Measurements from ENCODE around the gene SOX8. TPM values are rescaled to one million over a fixed set of nuclear protein-coding genes. Genes with fewer than 3 reads are reported as not detected.
"Not testable (repeated sequence)": the region's sequence is repeated elsewhere in the genome, so short reads cannot be mapped to it uniquely, and the experiment has no call there.

SOX8 gene
- polyA plus RNA-seq, 3 donors, result not detected

DNA sequence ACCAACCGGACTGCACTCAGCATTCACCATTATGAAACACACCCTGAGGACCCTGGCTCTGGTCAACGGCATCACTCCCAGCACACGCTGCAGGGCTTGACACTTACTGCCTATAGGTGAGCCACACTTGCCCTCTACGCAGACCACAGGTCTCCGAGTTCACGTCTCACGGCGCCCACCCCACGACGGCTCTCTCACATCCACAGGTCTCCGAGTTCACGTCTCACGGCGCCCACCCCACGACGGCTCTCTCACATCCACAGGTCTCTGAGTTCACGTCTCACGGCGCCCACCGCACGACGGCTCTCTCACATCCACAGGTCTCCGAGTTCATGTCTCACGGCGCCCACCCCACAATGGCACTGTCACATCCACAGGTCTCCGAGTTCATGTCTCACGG, 25.8 kb upstream of the SOX8 start:
- Histone ChIP-seq H3K9me3 (replicated peaks in 1 of 2; ENCODE audit: control insufficient read depth in 1 of 2, insufficient read depth in 1 of 2, low read length in 2 of 2) (peaks cover 0 to 14% of the 10 kb centered on the region in 2 donors), H3K36me3 (replicated peaks in 1 of 2; ENCODE audit: control insufficient read depth in 1 of 2, insufficient read depth in 2 of 2, low read length in 2 of 2) (peaks cover 2 to 12% of the 10 kb centered on the region in 2 donors)
- peaks cover 0 to 11% (median 6%) of the 10 kb centered on the region in 7 donors for H3K9me3 Mint-ChIP-seq
- H3K4me2 ChIP-seq (replicated peaks; ENCODE audit: extremely low read depth, low read length, poor library complexity, severe bottlenecking); H4K20me1 ChIP-seq (ENCODE audit: insufficient read depth, low read length); DNase-seq; H3K4me1 ChIP-seq (ENCODE audit: control insufficient read depth in 1 of 2, insufficient read depth in 2 of 2, low read length in 2 of 2); H3K4me1 Mint-ChIP-seq; H3K4me3 Mint-ChIP-seq; H3K9ac ChIP-seq (ENCODE audit: insufficient read depth, low read length, poor library complexity, severe bottlenecking); H3K27me3 ChIP-seq (ENCODE audit: control insufficient read depth in 2 of 2, insufficient read depth in 2 of 2, low read length in 2 of 2); H3K27ac ChIP-seq (ENCODE audit: low read depth in 1 of 2, low read length in 2 of 2); intact Hi-C loops (cut with micrococcal nuclease); H2AFZ ChIP-seq (ENCODE audit: insufficient read depth, low read depth, low read length, poor library complexity, severe bottlenecking); H3K79me2 ChIP-seq (ENCODE audit: insufficient read depth, low read length); H3K27ac Mint-ChIP-seq; H3K4me3 ChIP-seq (replicated peaks in 1 of 3; ENCODE audit: low read depth in 2 of 3, low read length in 3 of 3); H3K27me3 Mint-ChIP-seq (ENCODE audit: low read depth in 3 of 3): not testable (repeated sequence)
- H3K36me3 Mint-ChIP-seq, result peaks cover 23 to 24% of the 10 kb centered on the region in 2 donors
- WGBS (ENCODE audit: insufficient coverage), result 96% methylated on average over 9 of the region's 27 CpGs

DNA sequence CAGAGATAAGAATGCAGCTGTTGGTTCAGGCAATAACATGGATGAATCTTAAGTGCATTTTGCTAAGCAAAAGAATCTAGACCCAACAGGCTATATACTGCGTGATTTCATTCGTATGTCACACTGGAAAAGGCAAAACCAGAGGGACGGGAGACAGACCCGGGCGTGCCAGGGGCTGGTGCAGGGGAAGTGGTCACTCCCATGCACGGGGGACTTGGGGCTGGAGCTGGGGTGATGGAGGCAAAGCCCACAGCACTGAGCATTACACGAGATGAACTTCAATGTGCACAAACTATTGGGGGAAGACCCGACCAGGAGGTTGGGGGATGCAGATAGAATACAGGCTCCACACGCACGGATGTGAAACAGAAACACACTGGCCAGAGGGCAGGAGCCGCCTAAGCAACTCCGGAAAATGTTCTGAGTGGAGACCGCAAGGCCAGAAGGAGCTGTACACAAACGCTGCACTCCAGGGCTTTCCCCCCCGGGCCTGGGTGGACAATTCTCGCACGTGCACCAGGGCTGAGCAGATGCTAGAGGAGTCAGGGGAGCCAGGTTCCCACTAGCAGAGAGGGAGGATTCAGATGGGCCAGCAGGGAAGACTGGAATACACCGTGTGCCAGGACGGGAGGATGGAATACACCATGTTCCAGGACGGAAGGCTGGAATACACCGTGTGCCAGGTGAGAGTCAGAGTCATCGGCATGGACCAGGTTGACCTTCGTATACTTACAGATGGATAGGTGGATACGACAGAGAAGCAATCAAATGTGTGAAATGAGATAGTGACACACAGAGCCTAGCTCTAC, 22.1 kb upstream of the SOX8 start:
- H3K36me3 Mint-ChIP-seq, result peaks cover under 1 to 3% of the 10 kb centered on the region in 2 donors
- Histone ChIP-seq H3K27me3 (ENCODE audit: control insufficient read depth in 2 of 2, insufficient read depth in 2 of 2, low read length in 2 of 2) (no peaks in the 10 kb centered on the region), H2AFZ (ENCODE audit: insufficient read depth, low read depth, low read length, poor library complexity, severe bottlenecking) (no peak overlapping the region), H3K9me3 (replicated peaks in 1 of 2; ENCODE audit: control insufficient read depth in 1 of 2, insufficient read depth in 1 of 2, low read length in 2 of 2) (peaks cover 0 to 36% of the 10 kb centered on the region in 2 donors), H3K27ac (ENCODE audit: low read depth in 1 of 2, low read length in 2 of 2) (no peak overlapping the region), H3K4me2 (replicated peaks; ENCODE audit: extremely low read depth, low read length, poor library complexity, severe bottlenecking) (no peak overlapping the region), H3K36me3 (replicated peaks in 1 of 2; ENCODE audit: control insufficient read depth in 1 of 2, insufficient read depth in 2 of 2, low read length in 2 of 2) (no peaks in the 10 kb centered on the region), H3K4me3 (replicated peaks in 1 of 3; ENCODE audit: low read depth in 2 of 3, low read length in 3 of 3) (no peak overlapping the region), H3K79me2 (ENCODE audit: insufficient read depth, low read length) (no peaks in the 10 kb centered on the region), H3K4me1 (ENCODE audit: control insufficient read depth in 1 of 2, insufficient read depth in 2 of 2, low read length in 2 of 2) (no peaks in the 10 kb centered on the region), H4K20me1 (ENCODE audit: insufficient read depth, low read length) (no peaks in the 10 kb centered on the region), H3K9ac (ENCODE audit: insufficient read depth, low read length, poor library complexity, severe bottlenecking) (no peak overlapping the region)
- DNase-seq, result no peak
- no peak overlapping the region for H3K27ac Mint-ChIP-seq
- intact Hi-C loops (cut with micrococcal nuclease), result no loop called here
- WGBS (ENCODE audit: insufficient coverage), result 98% methylated on average over 22 of the region's 24 CpGs
- H3K4me1 Mint-ChIP-seq, result no peaks in the 10 kb centered on the region
- peaks cover 1 to 3% (median 2%) of the 10 kb centered on the region in 3 donors for H3K27me3 Mint-ChIP-seq (ENCODE audit: low read depth in 3 of 3)
- TF ChIP-seq, protein P1, sequence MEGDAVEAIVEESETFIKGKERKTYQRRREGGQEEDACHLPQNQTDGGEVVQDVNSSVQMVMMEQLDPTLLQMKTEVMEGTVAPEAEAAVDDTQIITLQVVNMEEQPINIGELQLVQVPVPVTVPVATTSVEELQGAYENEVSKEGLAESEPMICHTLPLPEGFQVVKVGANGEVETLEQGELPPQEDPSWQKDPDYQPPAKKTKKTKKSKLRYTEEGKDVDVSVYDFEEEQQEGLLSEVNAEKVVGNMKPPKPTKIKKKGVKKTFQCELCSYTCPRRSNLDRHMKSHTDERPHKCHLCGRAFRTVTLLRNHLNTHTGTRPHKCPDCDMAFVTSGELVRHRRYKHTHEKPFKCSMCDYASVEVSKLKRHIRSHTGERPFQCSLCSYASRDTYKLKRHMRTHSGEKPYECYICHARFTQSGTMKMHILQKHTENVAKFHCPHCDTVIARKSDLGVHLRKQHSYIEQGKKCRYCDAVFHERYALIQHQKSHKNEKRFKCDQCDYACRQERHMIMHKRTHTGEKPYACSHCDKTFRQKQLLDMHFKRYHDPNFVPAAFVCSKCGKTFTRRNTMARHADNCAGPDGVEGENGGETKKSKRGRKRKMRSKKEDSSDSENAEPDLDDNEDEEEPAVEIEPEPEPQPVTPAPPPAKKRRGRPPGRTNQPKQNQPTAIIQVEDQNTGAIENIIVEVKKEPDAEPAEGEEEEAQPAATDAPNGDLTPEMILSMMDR (IDR thresholded peaks at IDR 0.05), result no peak
- H3K9me3 Mint-ChIP-seq, result peaks cover 2 to 26% (median 12%) of the 10 kb centered on the region in 7 donors
- H3K4me3 Mint-ChIP-seq, result no peak overlapping the region
